Kasumi-1 (cell line): Measurements from ENCODE around the gene PDE11A.
A peak's percentile ranks its signal among the peaks of the same experiment; 100 is the strongest.

Source experiments
- DNase-seq, 2 experiments: peaks; one replicate each; lab custom pipeline; 2025; lab: John Stamatoyannopoulos, UW

The PDE11A gene

GRCh38 chr2:177724398-177725287, 347.9 kb downstream of the PDE11A start:
- DNase-seq = peak; percentile 72 to 73

GRCh38 chr2:177723235-177723634, 349.3 kb downstream of the PDE11A start:
- DNase-seq = no peak

GRCh38 chr2:177721818-177722567, 350.6 kb downstream of the PDE11A start:
- DNase-seq = no peak

GRCh38 chr2:177721087-177721486, 351.5 kb downstream of the PDE11A start:
- no peak for DNase-seq

- DNase-seq = peak; percentile 26 to 34
Measured at GRCh38 chr2:177717831-177718618, 354.6 kb downstream of the PDE11A start.

- no peak for DNase-seq
Measured at GRCh38 chr2:177716484-177716883, 356.1 kb downstream of the PDE11A start.

- DNase-seq = no peak
Measured at GRCh38 chr2:177715771-177716170, 356.8 kb downstream of the PDE11A start.

GRCh38 chr2:177714704-177715103, 357.9 kb downstream of the PDE11A start:
- DNase-seq = no peak

- DNase-seq = no peak
Measured at GRCh38 chr2:177712462-177712861, 360.1 kb downstream of the PDE11A start.

GRCh38 chr2:177711483-177712265, 360.9 kb downstream of the PDE11A start:
- no peak for DNase-seq

- no peak for DNase-seq
Measured at GRCh38 chr2:177710889-177711288, 361.7 kb downstream of the PDE11A start.

GRCh38 chr2:177709986-177710401, 362.6 kb downstream of the PDE11A start:
- no peak for DNase-seq

- DNase-seq = no peak
Measured at GRCh38 chr2:177708660-177709444, 363.7 kb downstream of the PDE11A start.

GRCh38 chr2:177708106-177708505, 364.5 kb downstream of the PDE11A start:
- DNase-seq = no peak

GRCh38 chr2:177705511-177706173, 366.9 kb downstream of the PDE11A start:
- no peak for DNase-seq

- DNase-seq = no peak
Measured at GRCh38 chr2:177703159-177703558, 369.4 kb downstream of the PDE11A start.

GRCh38 chr2:177698281-177698680, 374.3 kb downstream of the PDE11A start:
- DNase-seq = no peak

GRCh38 chr2:177694348-177694747, 378.2 kb downstream of the PDE11A start:
- no peak for DNase-seq

GRCh38 chr2:177693658-177694339, 378.8 kb downstream of the PDE11A start:
- no peak for DNase-seq
